NCI-H1694 treated with DMSO at 0.1 percent for 48 hours (cell line): Measurements from ENCODE around the gene ROPN1.

Experiments used
- DNase-seq: peaks from one replicate; lab custom pipeline; 2025; lab: John Stamatoyannopoulos, UW

ROPN1 gene

GRCh38 chr3:123948449-123948848 lies 43.5 kb downstream of the ROPN1 start:
- no peak for DNase-seq

GRCh38 chr3:123947482-123947881 lies 44.4 kb downstream of the ROPN1 start:
- DNase-seq, result no peak

GRCh38 chr3:123941542-123941941 lies 50.4 kb downstream of the ROPN1 start:
- no peak for DNase-seq

- DNase-seq, result no peak
Observed at GRCh38 chr3:123941121-123941520, 50.8 kb downstream of the ROPN1 start.

- DNase-seq, result no peak
Observed at GRCh38 chr3:123939706-123940105, 52.2 kb downstream of the ROPN1 start.

GRCh38 chr3:123936400-123936799 lies 55.5 kb downstream of the ROPN1 start:
- no peak for DNase-seq

GRCh38 chr3:123935830-123936229 lies 56.1 kb downstream of the ROPN1 start:
- no peak for DNase-seq

- DNase-seq, result no peak
Observed at GRCh38 chr3:123934250-123934649, 57.7 kb downstream of the ROPN1 start.

GRCh38 chr3:123930445-123930844 lies 61.5 kb downstream of the ROPN1 start:
- DNase-seq, result no peak

- no peak for DNase-seq
Observed at GRCh38 chr3:123929325-123929724, 62.6 kb downstream of the ROPN1 start.

- no peak for DNase-seq
Observed at GRCh38 chr3:123926396-123926795, 65.5 kb downstream of the ROPN1 start.

GRCh38 chr3:123920868-123921267 lies 71.1 kb downstream of the ROPN1 start:
- no peak for DNase-seq

GRCh38 chr3:123920383-123920782 lies 71.5 kb downstream of the ROPN1 start:
- DNase-seq, result no peak

- DNase-seq, result no peak
Observed at GRCh38 chr3:123919353-123919752, 72.6 kb downstream of the ROPN1 start.
